ENCODE measurements around the gene PARM1. TPM values are rescaled to one million over a fixed set of nuclear protein-coding genes. Genes with fewer than 3 reads are reported as not detected.

PARM1 gene
- polyA plus RNA-seq (ENCODE audit: insufficient read length in 12 of 12): 100 to 1,000 TPM in 2 of 12 donors, 10 to 100 TPM in 10; 58.0 to 424 (median 73.4) TPM
- long read RNA-seq, donor 1, full-length matches to known transcripts: 30 of 166 reads
- long read RNA-seq, donor 1, partial matches to known transcripts: 136 of 166 reads
- long read RNA-seq, donor 1, other reads (novel, unspliced or antisense): 0 of 166 reads
- long read RNA-seq, donor 2, full-length matches to known transcripts: 46 of 86 reads
- long read RNA-seq, donor 2, partial matches to known transcripts: 40 of 86 reads
- long read RNA-seq, donor 2, other reads (novel, unspliced or antisense): 0 of 86 reads
- long read RNA-seq, donor 3, full-length matches to known transcripts: 12 of 17 reads
- long read RNA-seq, donor 3, partial matches to known transcripts: 5 of 17 reads
- long read RNA-seq, donor 3, other reads (novel, unspliced or antisense): 0 of 17 reads
- long read RNA-seq, donor 4, full-length matches to known transcripts: 7 of 19 reads
- long read RNA-seq, donor 4, partial matches to known transcripts: 12 of 19 reads
- long read RNA-seq, donor 4, other reads (novel, unspliced or antisense): 0 of 19 reads
- long read RNA-seq, donor 5, full-length matches to known transcripts: 34 of 56 reads
- long read RNA-seq, donor 5, partial matches to known transcripts: 22 of 56 reads
- long read RNA-seq, donor 5, other reads (novel, unspliced or antisense): 0 of 56 reads
- long read RNA-seq, donor 6, full-length matches to known transcripts: 19 of 31 reads
- long read RNA-seq, donor 6, partial matches to known transcripts: 12 of 31 reads
- long read RNA-seq, donor 6, other reads (novel, unspliced or antisense): 0 of 31 reads
- long read RNA-seq, donor 7, full-length matches to known transcripts: 13 of 42 reads
- long read RNA-seq, donor 7, partial matches to known transcripts: 29 of 42 reads
- long read RNA-seq, donor 7, other reads (novel, unspliced or antisense): 0 of 42 reads
- long read RNA-seq, donor 8, full-length matches to known transcripts: 17 of 39 reads
- long read RNA-seq, donor 8, partial matches to known transcripts: 22 of 39 reads
- long read RNA-seq, donor 8, other reads (novel, unspliced or antisense): 0 of 39 reads
- long read RNA-seq, donor 9, full-length matches to known transcripts: 2 of 10 reads
- long read RNA-seq, donor 9, partial matches to known transcripts: 8 of 10 reads
- long read RNA-seq, donor 9, other reads (novel, unspliced or antisense): 0 of 10 reads
- long read RNA-seq, donor 10, full-length matches to known transcripts: 23 of 36 reads
- long read RNA-seq, donor 10, partial matches to known transcripts: 13 of 36 reads
- long read RNA-seq, donor 10, other reads (novel, unspliced or antisense): 0 of 36 reads
- long read RNA-seq, donor 11, full-length matches to known transcripts: 23 of 59 reads
- long read RNA-seq, donor 11, partial matches to known transcripts: 36 of 59 reads
- long read RNA-seq, donor 11, other reads (novel, unspliced or antisense): 0 of 59 reads

GRCh38 chr4:74932832-74933561, at the start of gene PARM1:
Gene PARM1 (plus strand): TSS chr4:74933116. CDS start chr4:74933328, 212 bp downstream.
- peak; percentile 83 for DNase-seq

- DNase-seq: no peak
Observed at GRCh38 chr4:74884266-74884665, 48.6 kb upstream of the PARM1 start.

GRCh38 chr4:74886484-74886883, 46.4 kb upstream of the PARM1 start:
- DNase-seq: no peak

- no peak for DNase-seq
Observed at GRCh38 chr4:74890341-74890740, 42.6 kb upstream of the PARM1 start.

GRCh38 chr4:74891037-74891436, 41.9 kb upstream of the PARM1 start:
- no peak for DNase-seq

GRCh38 chr4:74893171-74893570, 39.7 kb upstream of the PARM1 start:
- no peak for DNase-seq

GRCh38 chr4:74896595-74896994, 36.3 kb upstream of the PARM1 start:
- DNase-seq: no peak

- no peak for DNase-seq
Observed at GRCh38 chr4:74897386-74897785, 35.5 kb upstream of the PARM1 start.

- DNase-seq: no peak
Observed at GRCh38 chr4:74900862-74901261, 32.1 kb upstream of the PARM1 start.

GRCh38 chr4:74904509-74905065, 28.3 kb upstream of the PARM1 start:
- DNase-seq: no peak

- no peak for DNase-seq
Observed at GRCh38 chr4:74906771-74907170, 26.1 kb upstream of the PARM1 start.

- no peak for DNase-seq
Observed at GRCh38 chr4:74919783-74920182, 13.1 kb upstream of the PARM1 start.

GRCh38 chr4:74920704-74921103, 12.2 kb upstream of the PARM1 start:
- DNase-seq: no peak

GRCh38 chr4:74921490-74921889, 11.4 kb upstream of the PARM1 start:
- DNase-seq: no peak

- no peak for DNase-seq
Observed at GRCh38 chr4:74926007-74926406, 6.9 kb upstream of the PARM1 start.

GRCh38 chr4:74930162-74930561, 2.8 kb upstream of the PARM1 start:
- no peak for DNase-seq

- DNase-seq: no peak
Observed at GRCh38 chr4:74931376-74931775, 1.5 kb upstream of the PARM1 start.

- no peak for DNase-seq
Observed at GRCh38 chr4:74932010-74932409, 906 bp upstream of the PARM1 start.

- peak; percentile 20 for DNase-seq
Observed at GRCh38 chr4:74933562-74934015, 673 bp downstream of the PARM1 start.

Data from muscle of arm (tissue), 14 donors.